HG03378 (cell line): ENCODE results near the gene BMERB1.
"Not testable (repeated sequence)": the region's sequence is repeated elsewhere in the genome, so short reads cannot be mapped to it uniquely, and the experiment has no call there.

Experiments
- ATAC-seq: cut with Tn5 transposase; IDR thresholded peaks from one replicate; pipeline ENCODE4 v1.9.1; 2021; ENCODE audit warnings: mild to moderate bottlenecking, moderate library complexity; ENCODE audit not compliant: unreplicated experiment

The BMERB1 gene

DNA sequence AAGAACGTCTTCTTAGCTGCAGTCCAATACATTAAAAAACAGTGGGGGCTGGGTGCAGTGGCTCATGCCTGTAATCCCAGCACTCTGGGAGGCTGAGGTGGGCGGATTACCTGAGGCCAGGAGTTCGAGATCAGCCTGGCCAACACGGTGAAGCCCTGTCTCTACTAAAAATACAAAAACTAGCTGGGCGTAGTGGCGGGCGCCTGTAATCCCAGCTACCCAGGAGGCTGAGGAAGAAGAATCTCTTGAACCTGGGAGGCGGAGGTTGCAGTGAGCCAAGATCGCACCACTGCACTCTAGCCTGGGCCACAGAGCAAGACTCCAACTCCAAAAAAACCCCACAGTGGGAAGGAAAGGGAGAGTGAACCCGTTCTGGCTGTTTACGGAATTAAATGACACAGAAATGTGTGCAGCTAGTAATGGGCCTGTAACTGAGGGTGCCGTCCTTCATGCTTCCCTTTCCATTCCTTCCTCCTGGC, 172.9 kb downstream of the BMERB1 start:
- ATAC-seq = not testable (repeated sequence)

- no peak for ATAC-seq
These were observed 173.5 kb downstream of the BMERB1 start for GRCh38 chr16:15607700-15608396.

GRCh38 chr16:15608398-15609285, 174.3 kb downstream of the BMERB1 start:
- ATAC-seq = no peak

DNA sequence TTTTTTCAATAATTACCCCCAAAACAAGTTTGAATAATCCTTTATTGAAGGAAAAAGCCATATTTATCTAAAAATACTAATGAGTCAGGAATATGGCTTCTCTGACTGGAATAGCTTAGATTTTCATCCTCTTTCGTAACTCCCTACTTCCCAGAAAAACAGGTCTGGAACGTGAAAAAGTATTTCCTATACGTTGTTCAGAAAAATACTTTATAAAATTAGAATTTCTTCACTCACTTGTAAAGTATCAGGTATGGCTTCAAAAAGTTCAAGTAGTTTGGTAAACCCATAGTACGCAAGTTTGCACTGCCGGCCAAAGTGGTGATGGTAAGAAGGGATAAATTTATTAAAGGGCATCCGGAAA, 174.9 kb downstream of the BMERB1 start:
- ATAC-seq = no peak

DNA sequence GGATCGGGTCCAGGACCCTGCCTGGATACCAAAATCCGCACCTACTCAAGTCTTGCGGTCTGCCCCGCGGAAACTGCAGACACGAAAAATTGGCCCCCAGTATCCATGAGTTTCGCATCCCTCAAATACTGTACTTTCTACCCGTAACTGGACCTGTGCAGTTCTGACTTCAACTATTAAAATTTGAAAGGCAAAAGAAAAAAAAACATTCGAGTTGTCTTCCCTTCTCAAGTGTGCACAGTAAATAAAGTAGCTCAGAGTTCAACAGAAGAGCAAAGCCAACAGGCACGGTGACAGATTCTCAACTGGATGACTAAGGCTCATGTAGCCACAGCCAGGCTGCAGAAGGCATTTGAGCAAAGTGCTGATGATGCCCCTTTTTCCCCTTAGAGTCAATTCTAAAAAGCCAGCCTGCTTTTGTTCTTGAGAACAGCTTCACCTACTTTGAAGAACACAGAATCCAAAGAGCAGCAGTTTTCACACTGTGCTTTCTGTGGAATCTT, 176.0 kb downstream of the BMERB1 start:
- ATAC-seq = no peak

GRCh38 chr16:15611610-15612009, 177.2 kb downstream of the BMERB1 start:
- no peak for ATAC-seq

DNA sequence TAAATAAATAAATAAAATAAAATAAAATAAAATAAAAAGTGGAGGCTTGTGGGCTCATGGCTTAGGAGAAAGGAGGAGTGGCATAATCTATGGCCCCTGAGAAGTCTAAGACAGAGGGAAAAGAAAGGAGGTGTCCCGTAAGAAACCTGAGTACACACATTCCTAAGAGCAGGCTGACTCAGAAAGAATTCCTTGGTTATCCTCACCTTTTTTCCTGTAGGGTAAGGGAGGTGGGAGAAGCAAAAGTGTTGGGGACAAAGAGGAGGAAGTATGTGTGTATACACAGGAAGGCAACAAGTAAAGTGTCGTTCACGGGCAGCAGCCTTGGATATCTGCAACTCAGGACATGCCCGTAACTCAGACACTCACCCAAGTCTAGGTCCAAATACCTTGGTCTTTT, 179.3 kb downstream of the BMERB1 start:
- no peak for ATAC-seq

GRCh38 chr16:15616012-15616411, 181.6 kb downstream of the BMERB1 start:
- ATAC-seq = no peak

- ATAC-seq = no peak
These were observed 182.2 kb downstream of the BMERB1 start for GRCh38 chr16:15616475-15617165.

GRCh38 chr16:15617901-15618300, 183.5 kb downstream of the BMERB1 start:
- no peak for ATAC-seq

DNA sequence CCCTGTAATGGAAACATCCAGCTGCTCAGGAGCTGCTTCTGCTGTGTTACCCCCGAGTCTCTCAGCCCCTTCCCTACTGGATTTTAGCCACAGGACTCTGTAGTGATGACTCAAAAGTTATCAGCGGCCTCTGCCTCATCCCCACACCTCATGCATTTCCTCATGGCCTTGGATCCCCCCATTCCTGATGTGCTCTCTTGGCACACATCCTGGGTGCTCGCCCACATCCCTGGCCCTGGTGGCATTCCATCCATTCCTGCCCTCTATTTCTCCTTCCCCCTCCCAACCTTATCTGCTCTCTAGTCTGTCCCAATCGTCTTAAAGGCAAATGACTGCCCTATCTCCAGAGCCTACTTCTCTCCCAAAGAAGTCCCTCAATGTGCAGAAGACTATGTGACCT, 184.0 kb downstream of the BMERB1 start:
- ATAC-seq = no peak

GRCh38 chr16:15620611-15621195, 186.3 kb downstream of the BMERB1 start:
- ATAC-seq = no peak

DNA sequence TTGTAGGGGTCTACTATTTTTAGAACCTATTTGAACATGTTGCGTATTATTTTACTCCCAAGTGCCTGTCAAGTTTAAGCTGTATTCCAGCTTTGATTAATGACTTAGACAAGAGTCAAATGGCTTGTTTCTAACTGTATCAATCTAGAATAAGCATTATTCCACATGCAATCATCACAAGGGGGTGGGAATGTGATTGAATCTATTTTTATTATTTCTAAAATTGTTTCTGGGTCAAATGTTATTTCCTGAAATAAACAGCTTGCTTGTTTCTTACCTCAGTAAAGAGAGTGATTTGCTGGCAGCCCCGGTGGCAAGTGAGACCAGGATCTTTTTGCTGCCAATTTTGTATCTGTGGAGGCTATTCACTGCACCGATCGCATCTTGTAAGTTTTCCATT, 187.1 kb downstream of the BMERB1 start:
- ATAC-seq = no peak

- ATAC-seq = no peak
These were observed 187.5 kb downstream of the BMERB1 start for GRCh38 chr16:15621889-15622288.

GRCh38 chr16:15631730-15632409, 197.5 kb downstream of the BMERB1 start:
- no peak for ATAC-seq

DNA sequence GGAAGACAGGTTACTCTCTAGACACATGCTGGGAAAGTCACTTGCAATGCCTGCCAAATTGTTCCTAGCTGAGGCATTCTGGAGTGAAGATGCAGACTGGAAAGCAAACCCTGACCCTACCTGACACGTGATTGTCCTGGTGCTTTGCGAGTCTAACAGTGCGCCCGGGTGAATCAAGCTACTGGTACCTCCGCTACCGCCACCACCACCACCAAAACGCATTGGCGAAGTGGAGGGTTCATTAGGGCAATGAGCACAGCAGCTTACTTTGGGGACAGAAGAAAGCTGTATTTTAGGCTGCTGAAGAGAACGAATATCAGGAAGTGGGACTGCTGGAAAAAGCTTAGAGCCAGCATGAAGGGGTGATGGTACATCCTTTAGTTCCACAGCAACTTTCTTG, 201.5 kb downstream of the BMERB1 start:
- ATAC-seq = no peak

DNA sequence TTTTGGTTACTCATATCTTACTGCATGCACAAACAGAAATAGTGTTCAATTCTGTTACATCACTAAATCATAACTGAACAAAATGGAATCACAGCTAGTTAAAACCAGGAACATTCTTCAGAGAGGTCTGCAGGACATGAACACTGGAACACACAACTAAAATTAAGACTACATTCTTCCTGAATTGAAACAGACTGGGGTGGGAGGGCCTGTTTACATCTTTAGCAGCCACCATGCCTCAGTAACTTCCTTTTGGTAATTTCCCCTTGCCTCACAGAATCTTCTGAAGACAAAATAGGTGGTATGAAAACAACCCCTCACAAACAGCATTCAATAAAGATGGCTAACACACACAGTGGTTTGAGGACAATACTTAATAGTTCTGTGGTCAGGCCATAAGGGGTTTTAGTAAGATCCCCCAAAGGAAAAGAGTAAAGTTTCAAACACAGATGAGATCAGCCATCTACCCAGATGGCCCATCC, 202.0 kb downstream of the BMERB1 start:
- no peak for ATAC-seq
